GM19395 (cell line): ENCODE results near the gene UBIAD1.

Source experiments
- ATAC-seq: cut with Tn5 transposase; IDR thresholded peaks from one replicate; pipeline ENCODE4 v1.9.1; 2021; ENCODE audit warnings: mild to moderate bottlenecking, moderate library complexity; ENCODE audit not compliant: unreplicated experiment

UBIAD1 gene

GRCh38 chr1:11337580-11338073 is 64.6 kb downstream of the UBIAD1 start:
- no peak for ATAC-seq
